HG03575 (cell line): ENCODE data around the gene LUC7L3.

ENCODE experiments used
- ATAC-seq: cut with Tn5 transposase; IDR thresholded peaks from one replicate; pipeline ENCODE4 v1.9.1; 2021; ENCODE audit not compliant: unreplicated experiment, insufficient number of reproducible peaks, low FRiP score; ENCODE audit errors: extremely low read depth

The LUC7L3 gene

GRCh38 chr17:50774225-50774803 is 54.9 kb downstream of the LUC7L3 start:
- no peak for ATAC-seq

- ATAC-seq: no peak
Observed at GRCh38 chr17:50775926-50776325, 56.5 kb downstream of the LUC7L3 start.

- no peak for ATAC-seq
Observed at GRCh38 chr17:50778471-50778870, 59.1 kb downstream of the LUC7L3 start.

GRCh38 chr17:50778988-50779387 is 59.6 kb downstream of the LUC7L3 start:
- ATAC-seq: no peak

- no peak for ATAC-seq
Observed at GRCh38 chr17:50779747-50780353, 60.4 kb downstream of the LUC7L3 start.

- ATAC-seq: no peak
Observed at GRCh38 chr17:50781167-50781566, 61.8 kb downstream of the LUC7L3 start.

- no peak for ATAC-seq
Observed at GRCh38 chr17:50783193-50783660, 63.8 kb downstream of the LUC7L3 start.

GRCh38 chr17:50783905-50784304 is 64.5 kb downstream of the LUC7L3 start:
- ATAC-seq: no peak

- no peak for ATAC-seq
Observed at GRCh38 chr17:50785126-50785525, 65.7 kb downstream of the LUC7L3 start.

GRCh38 chr17:50785946-50786570 is 66.7 kb downstream of the LUC7L3 start:
- no peak for ATAC-seq

- no peak for ATAC-seq
Observed at GRCh38 chr17:50787106-50787505, 67.7 kb downstream of the LUC7L3 start.

- ATAC-seq: no peak
Observed at GRCh38 chr17:50790618-50791017, 71.2 kb downstream of the LUC7L3 start.

GRCh38 chr17:50792132-50792531 is 72.7 kb downstream of the LUC7L3 start:
- ATAC-seq: no peak

GRCh38 chr17:50793007-50793406 is 73.6 kb downstream of the LUC7L3 start:
- ATAC-seq: no peak

- ATAC-seq: no peak
Observed at GRCh38 chr17:50794361-50794760, 75.0 kb downstream of the LUC7L3 start.

- no peak for ATAC-seq
Observed at GRCh38 chr17:50797135-50797810, 77.9 kb downstream of the LUC7L3 start.

- ATAC-seq: no peak
Observed at GRCh38 chr17:50798424-50799288, 79.3 kb downstream of the LUC7L3 start.

GRCh38 chr17:50799582-50799981 is 80.2 kb downstream of the LUC7L3 start:
- no peak for ATAC-seq

GRCh38 chr17:50800196-50800700 is 80.8 kb downstream of the LUC7L3 start:
- ATAC-seq: no peak
